ENCODE data around the gene OGDHL. TPM values are rescaled to one million over a fixed set of nuclear protein-coding genes. Genes with fewer than 3 reads are reported as not detected.

OGDHL gene
- total RNA-seq, 2 donors from 2014 or later = 2.6 to 4.3 TPM

GRCh38 chr10:49746626-49747302 lies 15.4 kb downstream of the OGDHL start:
- whole genome bisulfite sequencing, 2 donors = 86 to 88% methylated on average over 13 to 20 of the region's 20 CpGs
- Histone ChIP-seq H3K9me3 (no peaks in the 10 kb centered on the region), H3K4me1 (no peaks in the 10 kb centered on the region), H3K27ac (no peak overlapping the region), H3K36me3 (replicated peaks in 1 of 2; ENCODE audit: insufficient read depth in 1 of 2, low read depth in 2 of 2) (no peaks in the 10 kb centered on the region), H3K4me3 (no peak overlapping the region), H3K27me3 (no peaks in the 10 kb centered on the region)
- no peak for ATAC-seq
- TF ChIP-seq CTCF (IDR thresholded peaks at IDR 0.05) (no peak), POLR2A (IDR thresholded peaks at IDR 0.05) (no peak)
- DNase-seq = no peak
- intact Hi-C loops (cut with DNase I) = no loop called here

GRCh38 chr10:49745756-49746155 lies 16.4 kb downstream of the OGDHL start:
- 86 to 90% methylated on average over 11 to 12 of the region's 12 CpGs for WGBS, 2 donors
- no peak for TF ChIP-seq POLR2A (IDR thresholded peaks at IDR 0.05)
- TF ChIP-seq CTCF (IDR thresholded peaks at IDR 0.05) = no peak
- no peaks in the 10 kb centered on the region for H3K9me3 ChIP-seq
- no peaks in the 10 kb centered on the region for H3K36me3 ChIP-seq (replicated peaks in 1 of 2; ENCODE audit: insufficient read depth in 1 of 2, low read depth in 2 of 2)
- H3K4me1 ChIP-seq = no peaks in the 10 kb centered on the region
- ATAC-seq = no peak
- no peak overlapping the region for H3K27ac ChIP-seq
- no peaks in the 10 kb centered on the region for H3K27me3 ChIP-seq
- DNase-seq = no peak
- no peak overlapping the region for H3K4me3 ChIP-seq
- intact Hi-C loops (cut with DNase I) = no loop called here

DNA sequence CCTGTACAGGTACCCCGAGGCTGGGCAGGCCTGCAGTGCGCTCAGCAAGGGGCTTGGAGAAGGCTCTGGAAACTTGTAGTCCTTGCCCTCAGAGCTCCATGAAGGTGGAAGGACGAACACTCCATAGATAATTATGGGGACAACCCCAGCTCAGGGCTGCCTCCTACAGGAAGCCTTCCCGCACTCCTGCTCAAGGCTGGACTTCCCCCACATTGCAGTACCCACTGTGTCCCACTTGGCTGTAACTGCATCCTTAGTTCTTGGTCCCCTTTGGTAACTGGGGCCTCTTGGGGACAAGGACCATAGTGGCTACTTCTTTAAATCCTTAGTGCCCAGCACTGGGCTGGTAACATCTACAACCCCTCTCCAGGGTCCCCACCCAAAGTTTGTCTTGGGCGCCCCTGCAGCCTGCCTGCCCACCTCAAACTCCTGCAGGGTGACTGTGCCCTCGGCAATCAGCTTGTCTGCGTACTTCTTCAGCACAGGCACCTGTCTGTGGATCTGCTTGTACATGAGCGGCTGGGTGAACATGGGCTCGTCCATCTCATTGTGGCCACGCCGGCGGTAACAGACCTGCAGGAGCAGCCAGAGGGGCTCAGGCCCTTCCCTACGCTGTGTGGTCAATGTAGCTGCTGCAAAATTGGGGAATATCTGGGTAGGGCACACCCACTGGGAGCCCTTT lies 17.1 kb downstream of the OGDHL start:
- Histone ChIP-seq H3K9me3 (no peaks in the 10 kb centered on the region), H3K4me1 (no peaks in the 10 kb centered on the region), H3K36me3 (replicated peaks in 1 of 2; ENCODE audit: insufficient read depth in 1 of 2, low read depth in 2 of 2) (no peaks in the 10 kb centered on the region), H3K27me3 (no peaks in the 10 kb centered on the region), H3K4me3 (no peak overlapping the region), H3K27ac (no peak overlapping the region)
- DNase-seq (no peak), ATAC-seq (no peak)
- 72 to 83% methylated on average over 2 to 13 of the region's 13 CpGs for WGBS, 2 donors
- intact Hi-C loops (cut with DNase I) = no loop called here
- TF ChIP-seq POLR2A (IDR thresholded peaks at IDR 0.05) (no peak), CTCF (IDR thresholded peaks at IDR 0.05) (no peak)

DNA sequence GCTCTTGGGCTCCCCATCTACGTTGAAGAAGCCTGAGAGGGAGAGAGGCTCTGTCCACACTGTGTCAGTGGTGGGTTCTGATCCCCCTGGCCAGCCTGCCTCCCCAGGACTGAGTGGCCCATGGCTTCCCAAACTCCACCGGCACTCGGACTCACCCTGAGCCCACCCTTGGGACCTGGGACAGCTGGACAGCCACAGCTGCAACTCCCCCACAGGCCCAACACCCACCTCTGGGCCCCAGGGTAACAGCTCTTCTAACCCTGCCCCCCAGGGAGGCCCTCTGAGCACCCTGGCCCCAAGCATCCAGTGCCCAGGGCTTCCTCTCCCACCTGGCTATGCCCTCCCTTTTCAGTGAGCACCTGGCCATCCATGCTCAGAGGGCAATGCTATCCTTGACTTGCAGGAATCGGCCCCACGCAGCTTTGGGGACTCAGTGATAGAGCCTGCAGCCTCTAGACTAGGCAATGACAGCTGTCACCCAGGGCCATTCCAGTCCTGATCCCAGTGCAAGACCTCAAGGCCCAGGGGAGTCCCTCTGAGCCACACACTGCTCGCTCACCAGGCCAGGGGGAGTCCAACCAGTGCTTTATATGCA lies 17.9 kb downstream of the OGDHL start:
- Histone ChIP-seq H3K27me3 (no peaks in the 10 kb centered on the region), H3K36me3 (replicated peaks in 1 of 2; ENCODE audit: insufficient read depth in 1 of 2, low read depth in 2 of 2) (no peaks in the 10 kb centered on the region), H3K9me3 (no peaks in the 10 kb centered on the region), H3K4me3 (no peak overlapping the region), H3K27ac (no peak overlapping the region), H3K4me1 (no peaks in the 10 kb centered on the region)
- 79 to 86% methylated on average over 5 to 6 of the region's 6 CpGs for WGBS, 2 donors
- TF ChIP-seq POLR2A (IDR thresholded peaks at IDR 0.05) (no peak), CTCF (IDR thresholded peaks at IDR 0.05) (no peak)
- intact Hi-C loops (cut with DNase I) = no loop called here
- ATAC-seq = no peak
- DNase-seq = no peak
